Memory B cell (primary cell): ENCODE measurements around the gene AMER1.
"Not testable (repeated sequence)": the region's sequence is repeated elsewhere in the genome, so short reads cannot be mapped to it uniquely, and the experiment has no call there.

ENCODE experiments used
- ATAC-seq: fragments of 150-1000 bp; cut with Tn5 transposase; 2 replicates; pipeline ENCODE4 v1.10.0; 2021; ENCODE audit warnings: low read depth, mild to moderate bottlenecking, moderate library complexity
- DNase-seq, 2 donors: peaks; one replicate each; pipeline ENCODE4 v3.0.0; 2022; ENCODE audit warnings: low spot score in 2 of 2
- H3K27ac Mint-ChIP-seq: one replicate; pipeline ENCODE4 v1.8.0; 2022; ENCODE audit warnings: mild to moderate bottlenecking, moderate library complexity, mixed read lengths
- H3K27me3 Mint-ChIP-seq: one replicate; pipeline ENCODE4 v1.8.0; 2022; ENCODE audit warnings: mixed read lengths
- H3K36me3 Mint-ChIP-seq: one replicate; pipeline ENCODE4 v1.8.0; 2022; ENCODE audit warnings: mild to moderate bottlenecking, mixed read lengths
- H3K4me1 Mint-ChIP-seq: one replicate; pipeline ENCODE4 v1.8.0; 2022; ENCODE audit warnings: mixed read lengths
- H3K4me3 Mint-ChIP-seq: one replicate; pipeline ENCODE4 v1.8.0; 2022; ENCODE audit warnings: mild to moderate bottlenecking, moderate library complexity, mixed read lengths
- H3K9me3 Mint-ChIP-seq: one replicate; pipeline ENCODE4 v1.8.0; 2022; ENCODE audit warnings: mixed read lengths

AMER1 gene

GRCh38 chrX:64205441-64205734 lies at the start of gene AMER1:
TSS of gene AMER1 (minus strand) at chrX:64205708. CDS start at chrX:64193286, 12,422 bp downstream.
- no peak for DNase-seq
- no peaks in the 10 kb centered on the region for H3K27me3 Mint-ChIP-seq
- H3K27ac Mint-ChIP-seq = peak within 1 kb of the TSS; percentile 94
- ATAC-seq = peak; percentile 37
- peak within 1 kb of the TSS; percentile 96 for H3K4me3 Mint-ChIP-seq
- H3K9me3 Mint-ChIP-seq = no peaks in the 10 kb centered on the region
- peaks cover 11% of the 10 kb centered on the region for H3K4me1 Mint-ChIP-seq
- no peaks in the 10 kb centered on the region for H3K36me3 Mint-ChIP-seq

- no peak within 1 kb of the TSS for H3K27ac Mint-ChIP-seq
- no peak for DNase-seq
- H3K27me3 Mint-ChIP-seq = no peaks in the 10 kb centered on the region
- H3K36me3 Mint-ChIP-seq = peaks cover 2% of the 10 kb centered on the region
- H3K4me3 Mint-ChIP-seq = no peak within 1 kb of the TSS
- peaks cover 2% of the 10 kb centered on the region for H3K4me1 Mint-ChIP-seq
- peaks cover 3% of the 10 kb centered on the region for H3K9me3 Mint-ChIP-seq
- ATAC-seq = no peak
These were observed 24.8 kb upstream of the AMER1 start, which contains the start of gene ASB12 for GRCh38 chrX:64230123-64230970. TSS of gene ASB12 (minus strand) at chrX:64230607. CDS start at chrX:64225650, 4,957 bp downstream.

- H3K4me3 Mint-ChIP-seq = no peak overlapping the region
- H3K4me1 Mint-ChIP-seq = peaks cover 2% of the 10 kb centered on the region
- ATAC-seq (no peak), DNase-seq (no peak)
- no peak overlapping the region for H3K27ac Mint-ChIP-seq
- peaks cover 3% of the 10 kb centered on the region for H3K9me3 Mint-ChIP-seq
- H3K36me3 Mint-ChIP-seq = peaks cover 2% of the 10 kb centered on the region
- no peaks in the 10 kb centered on the region for H3K27me3 Mint-ChIP-seq
These were observed 23.6 kb upstream of the AMER1 start for GRCh38 chrX:64229154-64229553.

- H3K36me3 Mint-ChIP-seq = no peaks in the 10 kb centered on the region
These were observed 12.5 kb upstream of the AMER1 start for GRCh38 chrX:64218023-64218422.

GRCh38 chrX:64213989-64214388 lies 8.5 kb upstream of the AMER1 start:
- ATAC-seq, H3K27me3 Mint-ChIP-seq, H3K4me3 Mint-ChIP-seq, DNase-seq, H3K9me3 Mint-ChIP-seq, H3K4me1 Mint-ChIP-seq, H3K27ac Mint-ChIP-seq, H3K36me3 Mint-ChIP-seq: not testable (repeated sequence)

More at GRCh38 chrX:64218023-64218422, 12.5 kb upstream of the AMER1 start:
- DNase-seq (no peak), ATAC-seq (no peak)
- Mint-ChIP-seq H3K4me1 (peaks cover 6% of the 10 kb centered on the region), H3K4me3 (no peak overlapping the region), H3K9me3 (no peaks in the 10 kb centered on the region), H3K27me3 (no peaks in the 10 kb centered on the region), H3K27ac (no peak overlapping the region)

- ATAC-seq (no peak), DNase-seq (no peak)
- Mint-ChIP-seq H3K27ac (peak overlapping the region; percentile 94), H3K36me3 (no peaks in the 10 kb centered on the region), H3K4me3 (peak overlapping the region; percentile 96), H3K4me1 (peaks cover 11% of the 10 kb centered on the region), H3K9me3 (no peaks in the 10 kb centered on the region), H3K27me3 (no peaks in the 10 kb centered on the region)
These were observed 1.2 kb upstream of the AMER1 start for GRCh38 chrX:64206556-64207162.

- Mint-ChIP-seq H3K36me3 (no peaks in the 10 kb centered on the region), H3K4me3 (peak overlapping the region; percentile 96), H3K27ac (peak overlapping the region; percentile 94), H3K9me3 (no peaks in the 10 kb centered on the region), H3K27me3 (no peaks in the 10 kb centered on the region), H3K4me1 (peaks cover 11% of the 10 kb centered on the region)
- peak; percentile 80 to 82 for DNase-seq
- ATAC-seq = peak; percentile 84
These were observed 410 bp upstream of the AMER1 start for GRCh38 chrX:64205735-64206501.

GRCh38 chrX:64204701-64205440 lies 637 bp downstream of the AMER1 start:
- Mint-ChIP-seq H3K27me3 (no peaks in the 10 kb centered on the region), H3K9me3 (no peaks in the 10 kb centered on the region), H3K27ac (no peak overlapping the region), H3K4me1 (peaks cover 11% of the 10 kb centered on the region), H3K4me3 (peak overlapping the region; percentile 96), H3K36me3 (no peaks in the 10 kb centered on the region)
- peak; percentile 2 to 30 for DNase-seq
- ATAC-seq = peak; percentile 4

- no peaks in the 10 kb centered on the region for H3K9me3 Mint-ChIP-seq
- no peak for ATAC-seq
- no peak for DNase-seq
- no peaks in the 10 kb centered on the region for H3K27me3 Mint-ChIP-seq
- H3K27ac Mint-ChIP-seq = no peak overlapping the region
- H3K4me1 Mint-ChIP-seq = peaks cover 17% of the 10 kb centered on the region
- no peaks in the 10 kb centered on the region for H3K36me3 Mint-ChIP-seq
- H3K4me3 Mint-ChIP-seq = peak overlapping the region; percentile 75
These were observed 1.3 kb downstream of the AMER1 start for GRCh38 chrX:64204252-64204651.

- ATAC-seq (no peak), DNase-seq (no peak)
- Mint-ChIP-seq H3K9me3 (no peaks in the 10 kb centered on the region), H3K4me3 (no peak overlapping the region), H3K4me1 (peaks cover 23% of the 10 kb centered on the region), H3K27me3 (no peaks in the 10 kb centered on the region), H3K27ac (no peak overlapping the region), H3K36me3 (no peaks in the 10 kb centered on the region)
These were observed 2.6 kb downstream of the AMER1 start for GRCh38 chrX:64202808-64203325.

GRCh38 chrX:64198036-64198435 lies 7.5 kb downstream of the AMER1 start:
- peaks cover 19% of the 10 kb centered on the region for H3K4me1 Mint-ChIP-seq
- H3K9me3 Mint-ChIP-seq = no peaks in the 10 kb centered on the region
- no peaks in the 10 kb centered on the region for H3K27me3 Mint-ChIP-seq
- H3K36me3 Mint-ChIP-seq = peaks cover 3% of the 10 kb centered on the region
- DNase-seq = no peak
- no peak overlapping the region for H3K4me3 Mint-ChIP-seq
- no peak for ATAC-seq
- H3K27ac Mint-ChIP-seq = no peak overlapping the region

- ATAC-seq (no peak), DNase-seq (no peak)
- H3K4me1 Mint-ChIP-seq = peaks cover 17% of the 10 kb centered on the region
- H3K4me3 Mint-ChIP-seq = no peak overlapping the region
- no peaks in the 10 kb centered on the region for H3K27me3 Mint-ChIP-seq
- no peaks in the 10 kb centered on the region for H3K9me3 Mint-ChIP-seq
- H3K27ac Mint-ChIP-seq = no peak overlapping the region
- peaks cover 9% of the 10 kb centered on the region for H3K36me3 Mint-ChIP-seq
These were observed 8.9 kb downstream of the AMER1 start for GRCh38 chrX:64196606-64197005.

- no peak overlapping the region for H3K4me3 Mint-ChIP-seq
- DNase-seq = no peak
- no peak for ATAC-seq
- peaks cover 17% of the 10 kb centered on the region for H3K4me1 Mint-ChIP-seq
- no peak overlapping the region for H3K27ac Mint-ChIP-seq
- no peaks in the 10 kb centered on the region for H3K9me3 Mint-ChIP-seq
- peaks cover 10% of the 10 kb centered on the region for H3K36me3 Mint-ChIP-seq
- no peaks in the 10 kb centered on the region for H3K27me3 Mint-ChIP-seq
These were observed 9.6 kb downstream of the AMER1 start for GRCh38 chrX:64195862-64196261.
